ENCODE measurements around the gene PCBP3. TPM values are rescaled to one million over a fixed set of nuclear protein-coding genes. Genes with fewer than 3 reads are reported as not detected.

PCBP3 gene
- total RNA-seq, 1 donor from 2014 or later, result 32.4 TPM

GRCh38 chr21:45986316-45987051, 343.0 kb downstream of the PCBP3 start:
- DNase-seq (ENCODE audit: low spot score), result no peak

GRCh38 chr21:45987121-45987711, 343.7 kb downstream of the PCBP3 start:
- no peak for DNase-seq (ENCODE audit: low spot score)

DNA sequence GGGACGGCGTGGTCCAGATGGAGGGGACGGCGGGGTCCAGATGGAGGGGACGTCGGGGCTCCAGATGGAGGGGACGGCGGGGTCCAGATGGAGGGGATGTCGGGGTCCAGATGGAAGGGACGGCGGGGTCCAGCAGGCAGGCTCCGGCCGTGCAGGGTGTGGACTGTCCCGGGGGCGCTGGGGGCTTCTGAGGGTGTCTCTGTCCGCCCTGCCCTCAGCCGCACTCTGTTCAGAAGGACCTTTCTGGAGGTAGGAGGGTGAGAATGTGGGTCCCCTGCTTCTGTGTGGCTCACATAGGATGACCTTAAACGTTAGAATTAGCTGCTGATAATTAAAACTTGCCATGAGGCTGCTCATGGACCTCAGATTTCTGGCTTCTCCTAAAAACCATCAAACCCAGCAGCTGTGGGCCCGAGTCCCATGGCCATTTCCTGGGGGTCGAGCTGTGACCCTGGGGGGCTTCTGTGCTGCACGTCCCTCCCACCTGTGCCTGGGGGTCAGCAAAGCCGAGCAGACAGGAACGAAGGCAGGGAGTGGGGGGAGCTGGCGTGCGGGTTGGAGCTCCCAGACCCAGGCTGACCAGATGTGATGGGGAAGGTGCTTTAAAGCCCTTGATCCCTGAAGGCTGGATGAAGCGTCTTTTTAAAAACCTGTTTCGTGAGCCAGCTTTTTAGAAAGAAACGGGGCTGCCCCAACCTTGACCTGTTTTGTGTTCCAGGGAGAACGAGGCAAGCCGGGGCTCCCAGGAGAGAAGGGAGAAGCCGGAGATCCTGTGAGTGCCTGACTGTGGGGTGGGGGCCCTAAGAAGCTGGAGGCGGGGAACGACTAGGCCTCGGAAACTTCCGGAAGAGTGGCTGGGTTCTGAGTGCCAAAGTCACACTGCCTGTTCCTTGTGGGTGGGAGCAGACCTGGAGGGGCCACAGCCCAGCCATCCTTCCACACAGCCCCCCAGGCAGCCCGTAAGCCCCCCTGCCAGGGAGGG, 345.1 kb downstream of the PCBP3 start:
- no peak for DNase-seq (ENCODE audit: low spot score)

DNA sequence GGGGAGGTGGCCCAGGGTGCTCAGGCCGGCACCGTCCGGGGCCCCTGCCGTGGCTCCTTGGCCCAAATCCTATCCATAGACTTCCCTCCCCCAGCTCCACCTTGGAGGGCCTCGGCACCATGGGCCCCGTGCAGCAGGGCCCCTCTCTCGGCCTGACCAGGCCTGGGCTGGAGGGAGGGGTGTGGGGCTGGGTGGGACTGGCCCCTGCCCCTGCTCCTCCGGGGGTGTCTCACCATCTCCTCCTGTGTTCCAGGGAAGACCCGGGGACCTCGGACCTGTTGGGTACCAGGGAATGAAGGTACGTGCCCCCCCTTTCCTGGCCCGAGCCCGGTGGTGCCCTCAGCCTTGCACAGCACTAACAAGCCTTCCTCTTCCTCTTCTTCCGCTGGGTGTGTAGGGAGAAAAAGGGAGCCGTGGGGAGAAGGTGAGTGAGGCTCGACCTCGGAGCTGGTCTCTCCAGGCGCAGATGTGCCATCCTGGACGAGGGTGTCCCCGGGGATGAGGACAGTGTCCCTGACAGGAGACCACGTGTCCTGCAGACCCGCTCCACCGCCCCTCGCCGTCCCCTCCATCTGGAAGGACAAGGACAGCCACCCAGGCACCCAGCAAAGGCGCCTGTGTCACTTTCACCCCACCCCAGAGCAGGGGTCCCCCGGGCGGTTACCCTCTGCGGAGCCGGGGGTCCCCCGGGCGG, 346.0 kb downstream of the PCBP3 start:
- DNase-seq (ENCODE audit: low spot score), result no peak

- no peak for DNase-seq (ENCODE audit: low spot score)
Observed at GRCh38 chr21:45990049-45990711, 346.7 kb downstream of the PCBP3 start.

DNA sequence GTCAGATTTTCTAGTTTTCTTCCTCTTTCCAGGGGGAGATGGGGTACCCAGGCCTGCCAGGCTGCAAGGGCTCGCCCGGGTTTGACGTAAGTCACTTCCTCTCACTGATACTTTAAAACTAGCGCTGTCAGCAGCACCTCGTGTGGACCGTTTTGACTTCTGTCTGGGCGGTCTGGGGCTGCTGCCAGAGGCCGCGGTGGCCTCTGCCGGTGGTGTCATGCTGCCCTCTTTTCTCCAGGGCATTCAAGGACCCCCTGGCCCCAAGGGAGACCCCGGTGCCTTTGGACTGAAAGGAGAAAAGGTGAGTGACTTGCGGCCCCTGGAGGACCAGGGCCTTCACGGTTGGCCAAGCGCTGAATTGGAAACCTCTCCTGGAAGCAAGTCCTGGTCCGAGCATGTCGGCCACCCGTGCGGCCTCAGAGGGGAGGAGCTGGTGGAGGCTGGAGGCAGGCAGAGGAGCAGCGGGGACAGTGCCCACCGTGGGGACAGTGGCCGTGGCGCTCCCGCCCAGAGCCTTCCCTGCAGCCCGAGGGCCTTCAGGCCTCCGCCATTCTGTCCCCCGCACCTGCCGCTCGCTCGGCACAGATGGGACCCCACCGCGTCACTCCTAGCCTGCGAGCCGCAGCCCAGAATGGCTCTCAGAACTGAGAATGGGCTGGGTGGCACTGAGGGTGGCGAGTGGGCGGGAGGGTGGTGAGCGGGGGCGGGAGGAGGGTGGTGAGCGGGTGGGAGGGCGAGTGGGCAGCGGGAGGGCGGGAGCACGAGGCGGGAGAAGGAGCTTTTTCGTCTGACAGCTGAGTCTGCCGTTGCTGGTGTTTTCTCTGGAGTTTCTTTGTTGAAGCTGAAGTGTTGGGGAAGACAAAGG, 347.4 kb downstream of the PCBP3 start:
- DNase-seq (ENCODE audit: low spot score), result peak; percentile 86

- peak; percentile 55 for DNase-seq (ENCODE audit: low spot score)
Observed at GRCh38 chr21:45991606-45992300, 348.2 kb downstream of the PCBP3 start.

Other genes with a start within 250 kb of the PCBP3 start
- 79.8 TPM for gene COL18A1, start 238.6 kb upstream of the PCBP3 start, total RNA-seq
- 21.7 TPM for gene SLC19A1, start 101.3 kb upstream of the PCBP3 start, total RNA-seq

All from mesenteric fat pad (tissue), 1 donor.